Activated naive CD8-positive, alpha-beta T cell treated with anti-CD3 and anti-CD28 coated beads, Interleukin-2, amount 50 U/mL, for 16 hours (primary cell): ENCODE data around the gene WIPI1.
"Not testable (repeated sequence)": the region's sequence is repeated elsewhere in the genome, so short reads cannot be mapped to it uniquely, and the experiment has no call there.

Experiments
- DNase-seq: peaks from one replicate; pipeline ENCODE4 v3.0.0-alpha.2; 2020; ENCODE audit warnings: low read depth, low spot score

WIPI1 gene

GRCh38 chr17:68457168-68457538 is at the start of gene WIPI1:
Gene WIPI1 (minus strand): TSS chr17:68457496. CDS start chr17:68457421, 75 bp downstream.
- DNase-seq: peak; percentile 5

GRCh38 chr17:68505951-68506350 is 48.7 kb upstream of the WIPI1 start:
- no peak for DNase-seq

- DNase-seq: no peak
Measured at GRCh38 chr17:68501074-68501473, 43.8 kb upstream of the WIPI1 start.

- no peak for DNase-seq
Measured at GRCh38 chr17:68499587-68499986, 42.3 kb upstream of the WIPI1 start.

- no peak for DNase-seq
Measured at GRCh38 chr17:68498479-68499326, 41.4 kb upstream of the WIPI1 start.

GRCh38 chr17:68497885-68498319 is 40.6 kb upstream of the WIPI1 start:
- no peak for DNase-seq

GRCh38 chr17:68495081-68495480 is 37.8 kb upstream of the WIPI1 start:
- no peak for DNase-seq

GRCh38 chr17:68492394-68493054 is 35.2 kb upstream of the WIPI1 start:
- DNase-seq: not testable (repeated sequence)

- no peak for DNase-seq
Measured at GRCh38 chr17:68491381-68492231, 34.3 kb upstream of the WIPI1 start.

- no peak for DNase-seq
Measured at GRCh38 chr17:68489919-68490318, 32.6 kb upstream of the WIPI1 start.

- no peak for DNase-seq
Measured at GRCh38 chr17:68484458-68484857, 27.2 kb upstream of the WIPI1 start.

- no peak for DNase-seq
Measured at GRCh38 chr17:68482576-68483041, 25.3 kb upstream of the WIPI1 start.

GRCh38 chr17:68480885-68481284 is 23.6 kb upstream of the WIPI1 start:
- no peak for DNase-seq

GRCh38 chr17:68470961-68471360 is 13.7 kb upstream of the WIPI1 start:
- DNase-seq: no peak

GRCh38 chr17:68468788-68469187 is 11.5 kb upstream of the WIPI1 start:
- DNase-seq: no peak

- DNase-seq: no peak
Measured at GRCh38 chr17:68468334-68468733, 11.0 kb upstream of the WIPI1 start.

- no peak for DNase-seq
Measured at GRCh38 chr17:68463211-68464019, 6.1 kb upstream of the WIPI1 start.

- DNase-seq: peak; percentile 28
Measured at GRCh38 chr17:68462381-68463210, 5.3 kb upstream of the WIPI1 start.

GRCh38 chr17:68461589-68461988 is 4.3 kb upstream of the WIPI1 start:
- DNase-seq: no peak

GRCh38 chr17:68461122-68461539 is 3.8 kb upstream of the WIPI1 start:
- no peak for DNase-seq
